DND-41 (cell line): Measurements from ENCODE around the gene RGP1.

Experiments used
- EZH2 ChIP-seq: IDR thresholded peaks from 3 replicates; pipeline ENCODE4 v1.6.1; 2012; ENCODE audit warnings: borderline replicate concordance, low read depth, mild to moderate bottlenecking, moderate library complexity, low read length, inconsistent platforms; ENCODE audit not compliant: severe bottlenecking
- TF ChIP-seq, protein P1 (sequence below): IDR thresholded peaks from 2 replicates; pipeline ENCODE4 v1.5.1; 2012; ENCODE audit warnings: borderline replicate concordance, low read length, moderate library complexity, mild to moderate bottlenecking; ENCODE audit not compliant: poor library complexity, severe bottlenecking; ENCODE audit errors: extremely low read depth

DNA sequence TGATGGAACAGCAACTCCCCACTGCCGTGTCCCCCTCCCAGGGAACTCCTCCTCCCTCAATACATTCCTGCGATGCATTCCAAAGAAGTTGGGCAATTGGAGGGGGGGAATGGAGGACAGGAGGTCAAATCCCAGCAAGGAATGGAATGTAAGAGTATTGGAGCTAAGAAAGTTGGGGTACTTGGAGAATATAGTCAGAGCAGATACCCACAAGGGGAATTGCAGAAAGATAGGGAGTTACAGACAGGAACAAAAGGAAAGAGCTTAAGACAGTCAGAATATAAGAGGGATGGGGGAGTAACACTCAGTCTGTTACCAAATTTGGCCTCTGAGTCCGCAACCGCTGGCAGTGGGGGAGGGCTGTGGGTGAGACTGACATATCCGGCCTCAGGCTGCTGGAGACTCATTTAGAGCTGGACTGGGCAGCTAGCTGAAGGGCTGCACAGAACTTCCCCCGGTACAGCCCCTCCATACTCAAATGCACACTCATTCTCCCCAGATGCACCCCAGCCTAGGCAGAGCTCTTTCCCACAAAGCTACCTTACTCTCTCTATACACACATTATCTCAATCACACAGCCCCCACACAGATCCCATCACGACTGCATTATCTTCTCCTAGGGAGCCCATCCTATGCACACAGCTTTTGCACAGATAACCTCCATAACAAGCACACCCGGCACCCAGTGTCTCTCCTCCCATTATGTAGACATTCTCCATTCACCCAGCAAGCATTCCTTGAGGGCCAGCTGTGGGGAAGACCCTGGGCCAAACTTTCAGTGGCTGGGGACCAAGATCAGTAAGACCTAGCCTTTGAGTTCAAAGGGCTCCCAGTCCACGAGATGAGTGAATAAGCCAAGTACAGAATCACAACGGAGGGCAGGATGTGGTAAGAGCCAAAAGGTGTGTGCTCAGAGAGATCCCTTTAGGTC is 20.8 kb upstream of the RGP1 start:
- TF ChIP-seq, protein P1, sequence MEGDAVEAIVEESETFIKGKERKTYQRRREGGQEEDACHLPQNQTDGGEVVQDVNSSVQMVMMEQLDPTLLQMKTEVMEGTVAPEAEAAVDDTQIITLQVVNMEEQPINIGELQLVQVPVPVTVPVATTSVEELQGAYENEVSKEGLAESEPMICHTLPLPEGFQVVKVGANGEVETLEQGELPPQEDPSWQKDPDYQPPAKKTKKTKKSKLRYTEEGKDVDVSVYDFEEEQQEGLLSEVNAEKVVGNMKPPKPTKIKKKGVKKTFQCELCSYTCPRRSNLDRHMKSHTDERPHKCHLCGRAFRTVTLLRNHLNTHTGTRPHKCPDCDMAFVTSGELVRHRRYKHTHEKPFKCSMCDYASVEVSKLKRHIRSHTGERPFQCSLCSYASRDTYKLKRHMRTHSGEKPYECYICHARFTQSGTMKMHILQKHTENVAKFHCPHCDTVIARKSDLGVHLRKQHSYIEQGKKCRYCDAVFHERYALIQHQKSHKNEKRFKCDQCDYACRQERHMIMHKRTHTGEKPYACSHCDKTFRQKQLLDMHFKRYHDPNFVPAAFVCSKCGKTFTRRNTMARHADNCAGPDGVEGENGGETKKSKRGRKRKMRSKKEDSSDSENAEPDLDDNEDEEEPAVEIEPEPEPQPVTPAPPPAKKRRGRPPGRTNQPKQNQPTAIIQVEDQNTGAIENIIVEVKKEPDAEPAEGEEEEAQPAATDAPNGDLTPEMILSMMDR: no peak
- no peak for TF ChIP-seq EZH2
